GM18507 (cell line): ENCODE data around the gene ARAF.

ENCODE experiments used
- DNase-seq: peaks from one replicate; pipeline ENCODE4 v3.0.0; 2011; ENCODE audit warnings: low read depth; ENCODE audit not compliant: insufficient read length; ENCODE audit errors: extremely low spot score
- FAIRE-seq: peaks from 2 replicates; lab custom pipeline; 2011; peaks lifted over from hg19 to GRCh38; lab: Jason Lieb, UNC

ARAF gene

DNA sequence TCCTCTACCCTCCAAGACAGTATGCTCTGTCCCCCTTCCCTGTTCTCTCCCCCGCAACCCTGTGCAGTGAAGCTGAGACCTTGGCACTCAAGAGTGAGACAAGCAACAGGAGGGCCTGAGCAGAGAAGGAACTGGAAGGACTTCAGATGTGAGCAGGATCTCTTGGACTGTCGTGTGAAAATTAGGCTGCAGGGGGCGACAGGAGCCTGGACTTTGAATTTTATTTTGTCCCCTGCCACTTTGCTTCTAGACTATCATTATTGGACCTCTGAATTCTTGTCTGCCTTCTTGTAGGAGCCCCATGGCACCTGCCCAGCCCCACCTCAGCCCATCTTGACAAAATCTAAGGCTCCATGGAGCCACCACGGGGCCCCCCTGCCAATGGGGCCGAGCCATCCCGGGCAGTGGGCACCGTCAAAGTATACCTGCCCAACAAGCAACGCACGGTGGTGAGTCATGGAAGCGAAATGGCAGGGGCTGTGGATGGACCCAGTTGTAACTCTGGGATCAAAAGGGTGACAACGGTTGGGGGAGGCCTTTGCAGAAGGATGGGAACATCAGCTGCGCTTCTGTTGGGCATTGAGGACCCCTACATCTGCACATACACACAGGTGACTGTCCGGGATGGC is 1.7 kb downstream of the ARAF start:
- DNase-seq (no peak), FAIRE-seq (peak; percentile 77)

DNA sequence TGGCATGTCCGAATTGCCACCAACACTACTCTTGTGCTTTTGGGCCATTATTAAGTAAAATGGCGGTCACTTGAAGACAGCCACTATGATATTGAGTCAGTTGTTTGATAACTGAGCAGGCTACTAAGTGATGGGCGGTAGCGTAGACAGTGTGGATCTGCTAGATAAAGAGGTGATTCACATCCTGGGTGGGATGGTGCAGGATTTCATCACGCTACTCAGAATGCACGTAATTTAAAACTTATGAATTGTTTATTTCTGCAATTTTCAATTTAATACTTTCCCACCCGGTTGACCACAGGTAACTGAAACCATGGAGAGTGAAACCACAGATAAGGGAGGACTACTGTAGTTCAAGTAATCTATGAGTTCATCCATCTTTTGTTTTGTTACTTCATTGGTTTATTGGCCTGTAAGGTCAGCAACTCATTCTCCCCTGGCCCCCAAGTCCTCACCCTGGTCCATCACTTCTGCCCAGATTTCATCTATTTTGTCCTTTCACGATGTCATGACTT is 2.9 kb downstream of the ARAF start:
- no peak for DNase-seq
- no peak for FAIRE-seq

GRCh38 chrX:47564438-47565085 is 3.6 kb downstream of the ARAF start:
- no peak for FAIRE-seq
- DNase-seq: no peak

GRCh38 chrX:47566841-47567240 is 5.8 kb downstream of the ARAF start:
- DNase-seq: no peak
- FAIRE-seq: no peak

DNA sequence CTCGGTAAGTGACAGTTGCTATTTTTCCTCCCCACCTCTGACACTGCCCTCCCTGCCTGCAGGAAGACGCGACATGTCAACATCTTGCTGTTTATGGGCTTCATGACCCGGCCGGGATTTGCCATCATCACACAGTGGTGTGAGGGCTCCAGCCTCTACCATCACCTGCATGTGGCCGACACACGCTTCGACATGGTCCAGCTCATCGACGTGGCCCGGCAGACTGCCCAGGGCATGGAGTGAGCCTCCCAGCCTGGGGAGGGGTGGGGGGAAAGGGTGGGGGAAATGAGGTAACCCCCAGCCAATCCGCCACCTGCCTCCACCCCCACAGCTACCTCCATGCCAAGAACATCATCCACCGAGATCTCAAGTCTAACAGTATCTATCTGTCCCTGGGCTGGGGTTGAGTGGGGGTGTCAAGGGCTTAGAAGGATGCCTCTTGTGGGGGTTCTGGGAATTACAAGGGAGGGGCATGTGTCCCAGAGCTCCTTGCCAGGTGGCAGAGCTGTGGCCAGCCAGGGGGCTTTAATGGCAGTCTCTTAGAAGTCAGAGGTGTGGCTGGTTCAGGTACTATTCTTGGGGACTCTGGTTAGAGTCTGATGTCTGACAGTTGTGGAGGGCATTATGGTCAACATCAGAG is 7.8 kb downstream of the ARAF start:
- FAIRE-seq (no peak), DNase-seq (no peak)

DNA sequence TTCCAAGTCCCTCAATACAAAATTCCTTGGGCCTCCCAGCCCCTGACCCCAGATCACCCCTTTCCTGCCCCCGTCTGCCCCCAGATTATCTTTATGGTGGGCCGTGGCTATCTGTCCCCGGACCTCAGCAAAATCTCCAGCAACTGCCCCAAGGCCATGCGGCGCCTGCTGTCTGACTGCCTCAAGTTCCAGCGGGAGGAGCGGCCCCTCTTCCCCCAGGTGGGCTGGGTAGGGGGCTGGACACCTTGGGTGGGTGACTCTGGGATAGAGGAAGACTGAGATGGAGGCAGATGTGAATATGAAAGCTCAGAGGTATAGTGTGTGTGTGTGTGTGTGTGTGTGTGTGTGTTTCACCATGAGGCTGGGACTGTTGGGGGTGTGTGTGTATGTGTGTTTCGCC is 9.8 kb downstream of the ARAF start:
- FAIRE-seq (no peak), DNase-seq (no peak)

DNA sequence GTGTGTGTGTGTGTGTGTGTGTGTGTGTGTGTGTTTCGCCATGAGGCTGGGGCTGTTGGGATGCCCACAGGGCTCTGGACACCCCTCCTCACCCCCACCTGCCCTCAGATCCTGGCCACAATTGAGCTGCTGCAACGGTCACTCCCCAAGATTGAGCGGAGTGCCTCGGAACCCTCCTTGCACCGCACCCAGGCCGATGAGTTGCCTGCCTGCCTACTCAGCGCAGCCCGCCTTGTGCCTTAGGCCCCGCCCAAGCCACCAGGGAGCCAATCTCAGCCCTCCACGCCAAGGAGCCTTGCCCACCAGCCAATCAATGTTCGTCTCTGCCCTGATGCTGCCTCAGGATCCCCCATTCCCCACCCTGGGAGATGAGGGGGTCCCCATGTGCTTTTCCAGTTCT is 10.2 kb downstream of the ARAF start:
- FAIRE-seq (no peak), DNase-seq (no peak)

GRCh38 chrX:47571896-47572295 is 10.9 kb downstream of the ARAF start:
- DNase-seq: no peak
- no peak for FAIRE-seq

DNA sequence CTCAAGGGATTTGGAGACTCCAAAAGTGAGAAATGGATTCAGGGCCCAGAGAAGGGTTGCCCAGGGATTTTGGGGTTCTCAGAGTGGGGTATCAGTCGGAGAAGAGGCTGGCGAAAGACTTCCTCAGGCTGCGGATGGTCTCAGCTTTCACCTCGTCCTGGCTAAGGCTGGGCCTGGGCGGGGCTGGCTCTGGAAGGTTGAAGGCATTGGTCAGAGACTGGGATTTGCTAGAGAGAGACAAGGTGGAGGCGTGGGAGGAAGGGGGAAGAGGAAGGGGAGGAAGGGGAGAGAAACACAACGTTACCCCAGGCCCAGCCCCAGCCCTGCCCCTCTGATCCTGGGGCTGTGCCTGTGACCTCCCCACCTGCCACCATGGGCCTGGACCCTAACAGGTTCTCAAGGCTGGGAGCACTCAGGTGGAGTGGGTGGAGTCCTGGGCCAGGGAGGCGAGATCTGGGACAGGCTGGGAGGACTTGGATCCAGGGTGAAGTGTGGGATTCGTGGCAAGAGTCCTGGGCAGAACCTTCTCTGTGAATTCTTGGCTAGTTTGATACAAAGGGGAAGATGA is 11.9 kb downstream of the ARAF start:
- DNase-seq (no peak), FAIRE-seq (no peak)

GRCh38 chrX:47573341-47574075 is 12.5 kb downstream of the ARAF start:
- DNase-seq: no peak
- FAIRE-seq: no peak

GRCh38 chrX:47574076-47574546 is 13.1 kb downstream of the ARAF start:
- FAIRE-seq: no peak
- no peak for DNase-seq

DNA sequence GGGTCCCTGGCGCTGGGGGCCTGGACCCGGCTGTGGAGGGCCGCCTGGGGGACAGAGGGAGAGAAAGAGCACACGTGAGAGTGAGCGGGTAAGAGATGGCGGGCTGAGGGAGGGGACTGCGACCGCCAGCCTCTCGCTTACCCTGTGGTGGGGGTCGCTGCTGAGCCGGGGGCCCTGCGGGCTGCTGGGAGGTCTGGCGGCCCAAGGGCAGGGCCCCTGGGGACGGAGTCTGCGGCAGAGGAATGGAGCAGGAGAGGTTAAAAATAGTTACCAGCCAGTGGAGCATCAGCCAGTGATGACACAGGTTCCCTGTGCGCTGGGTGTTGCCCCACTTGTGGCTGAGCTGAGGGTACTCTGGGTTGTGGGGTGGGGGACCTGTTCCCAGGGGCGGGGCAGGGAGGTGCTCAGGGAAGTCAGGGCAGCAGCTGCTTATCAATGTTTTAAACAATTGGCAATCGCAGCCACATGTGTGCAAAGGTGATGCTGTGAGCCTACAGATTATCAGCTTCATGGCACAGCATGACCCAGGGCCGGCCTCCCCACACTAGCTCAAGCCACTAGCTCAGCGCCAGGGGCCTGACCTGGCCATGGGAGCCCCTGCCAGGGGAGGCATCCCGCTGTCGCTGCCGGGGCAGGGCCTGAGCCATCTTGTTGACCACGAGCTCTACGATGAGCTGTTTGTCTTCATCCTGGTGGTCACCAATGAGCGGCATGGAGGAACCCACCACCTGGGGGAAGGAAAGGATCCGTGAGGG is 13.7 kb downstream of the ARAF start:
- no peak for DNase-seq
- FAIRE-seq: no peak

- FAIRE-seq: no peak
- no peak for DNase-seq
Observed at GRCh38 chrX:47576021-47576898, 15.3 kb downstream of the ARAF start.

GRCh38 chrX:47577424-47577823 is 16.4 kb downstream of the ARAF start:
- DNase-seq (no peak), FAIRE-seq (no peak)

DNA sequence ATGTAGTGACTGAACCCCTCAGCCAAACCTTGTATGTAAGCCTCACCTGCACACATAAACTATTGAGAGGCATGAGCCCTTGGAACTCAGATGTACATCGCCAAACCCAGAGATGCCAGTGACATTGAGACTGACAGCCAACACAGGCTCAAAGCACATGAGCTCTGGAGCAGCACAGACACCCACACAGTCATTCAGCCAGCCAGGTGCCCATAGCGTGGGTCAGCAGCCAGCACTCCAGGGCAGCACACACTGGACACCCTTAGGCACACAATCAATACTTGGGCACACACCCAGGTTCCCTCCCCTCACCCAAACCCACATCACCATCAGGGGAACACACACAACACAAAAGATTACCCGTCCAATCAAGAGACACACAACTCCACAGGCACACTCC is 16.9 kb downstream of the ARAF start:
- FAIRE-seq (no peak), DNase-seq (no peak)

DNA sequence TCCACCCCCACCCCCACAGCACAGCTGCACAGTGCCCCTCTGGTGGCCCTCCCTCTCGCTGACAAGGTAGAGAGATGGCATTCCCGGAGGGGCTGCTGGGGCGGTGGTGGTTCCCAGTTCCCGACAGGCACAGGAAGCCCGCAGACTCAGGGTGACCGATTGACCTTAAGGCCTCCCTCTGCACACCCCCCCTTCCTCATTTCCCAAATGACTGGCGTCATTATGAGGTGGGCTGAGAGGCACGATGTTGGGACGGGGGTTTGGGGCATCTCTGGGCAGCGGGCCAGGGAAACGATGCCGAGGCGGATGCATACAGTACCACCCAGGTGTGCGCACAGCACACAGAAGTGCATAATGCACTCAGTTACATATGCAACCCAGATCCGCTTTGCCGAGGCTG is 17.7 kb downstream of the ARAF start:
- DNase-seq (no peak), FAIRE-seq (no peak)

DNA sequence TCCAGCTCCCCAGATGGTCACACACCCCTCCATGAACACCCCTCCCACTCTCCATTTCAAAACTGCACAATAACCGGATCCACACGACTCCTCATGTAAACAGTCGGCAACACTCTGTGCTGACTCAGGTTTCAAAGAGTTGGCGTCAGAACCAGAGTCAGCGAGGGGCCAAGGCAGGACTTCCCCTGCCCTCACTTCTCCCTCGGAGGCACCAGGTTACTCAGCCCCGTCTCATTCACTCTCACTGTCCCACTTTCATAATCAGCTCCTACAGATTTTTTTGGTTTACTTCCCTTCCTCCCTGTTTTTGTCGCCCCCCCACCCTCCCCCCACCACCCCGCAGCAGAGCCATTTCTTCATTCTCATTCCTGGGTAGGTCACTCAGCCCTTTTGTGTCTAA is 18.5 kb downstream of the ARAF start:
- DNase-seq: no peak
- peak; percentile 78 for FAIRE-seq
